WTC11 (cell line): ENCODE measurements around the gene CELF2.

Source experiments
- ATF3 ChIP-seq: sonication (generic); formaldehyde crosslinking; conservative IDR thresholded peaks from 2 replicates; pipeline ENCODE4 v1.8.1; 2022; ENCODE audit warnings: mild to moderate bottlenecking, missing genetic modification reagents
- CBFB ChIP-seq: sonication (generic); formaldehyde crosslinking; IDR thresholded peaks from 2 replicates; pipeline ENCODE4 v1.8.1; 2022; ENCODE audit warnings: mild to moderate bottlenecking, low read depth, missing genetic modification reagents
- CDX4 ChIP-seq: fragments of 250-450 bp; sonication (Bioruptor Pico); IDR thresholded peaks from 2 replicates; pipeline ENCODE4 v1.9.0; 2021; ENCODE audit warnings: moderate library complexity, mild to moderate bottlenecking, inconsistent platforms, borderline replicate concordance
- CREB1 ChIP-seq: sonication (generic); formaldehyde crosslinking; IDR thresholded peaks from 2 replicates; pipeline ENCODE4 v1.8.0; 2023; ENCODE audit warnings: mild to moderate bottlenecking, missing genetic modification reagents
- CTCF ChIP-seq: fragments of 200-600 bp; IDR thresholded peaks from 2 replicates; pipeline ENCODE4 v1.8.0; 2022; ENCODE audit warnings: antibody characterized with exemption
- JUN ChIP-seq: sonication (generic); formaldehyde crosslinking; IDR thresholded peaks from 2 replicates; pipeline ENCODE4 v1.8.0; 2023; ENCODE audit warnings: mild to moderate bottlenecking, missing genetic modification reagents
- MAX ChIP-seq: sonication (generic); formaldehyde crosslinking; IDR thresholded peaks from 2 replicates; pipeline ENCODE4 v1.8.0; 2022; ENCODE audit warnings: mild to moderate bottlenecking, missing genetic modification reagents
- RELA ChIP-seq: sonication (generic); formaldehyde crosslinking; IDR thresholded peaks from 2 replicates; pipeline ENCODE4 v1.8.1; 2022; ENCODE audit warnings: missing genetic modification reagents, mild to moderate bottlenecking, borderline replicate concordance
- SOX15 ChIP-seq: fragments of 250-450 bp; sonication (Bioruptor Pico); IDR thresholded peaks from 2 replicates; pipeline ENCODE4 v1.9.0; 2021; ENCODE audit warnings: mild to moderate bottlenecking
- TEAD4 ChIP-seq: sonication (generic); formaldehyde crosslinking; IDR thresholded peaks from 2 replicates; pipeline ENCODE4 v1.8.0; 2022; ENCODE audit warnings: mild to moderate bottlenecking, missing genetic modification reagents
- TP53 ChIP-seq: sonication (generic); formaldehyde crosslinking; IDR thresholded peaks from 2 replicates; pipeline ENCODE4 v1.8.1; 2023; ENCODE audit warnings: mild to moderate bottlenecking, missing genetic modification reagents
- ZNF232 ChIP-seq: sonication (generic); formaldehyde crosslinking; IDR thresholded peaks from 2 replicates; pipeline ENCODE4 v1.8.0; 2022; ENCODE audit warnings: mild to moderate bottlenecking, missing genetic modification reagents
- ZNF423 ChIP-seq: fragments of 250-450 bp; sonication (Bioruptor Pico); IDR thresholded peaks from 2 replicates; pipeline ENCODE4 v2.1.2; 2022; ENCODE audit warnings: mild to moderate bottlenecking, moderate library complexity

GRCh38 chr10:11046776-11047160, 29.1 kb downstream of the CELF2 start:
- TF ChIP-seq ZNF232 (no peak), ZNF423 (CRISPR knock-in tag) (no peak), MAX (CRISPR knock-in tag) (no peak), RELA (CRISPR knock-in tag) (no peak), CTCF (no peak), TP53 (no peak), TEAD4 (CRISPR knock-in tag) (no peak), CREB1 (CRISPR knock-in tag) (no peak), CBFB (CRISPR knock-in tag) (no peak), SOX15 (CRISPR knock-in tag) (no peak), ATF3 (CRISPR knock-in tag) (no peak), JUN (no peak), CDX4 (no peak)
